Measurements from ENCODE around the gene ARHGAP6.

The ARHGAP6 gene

DNA sequence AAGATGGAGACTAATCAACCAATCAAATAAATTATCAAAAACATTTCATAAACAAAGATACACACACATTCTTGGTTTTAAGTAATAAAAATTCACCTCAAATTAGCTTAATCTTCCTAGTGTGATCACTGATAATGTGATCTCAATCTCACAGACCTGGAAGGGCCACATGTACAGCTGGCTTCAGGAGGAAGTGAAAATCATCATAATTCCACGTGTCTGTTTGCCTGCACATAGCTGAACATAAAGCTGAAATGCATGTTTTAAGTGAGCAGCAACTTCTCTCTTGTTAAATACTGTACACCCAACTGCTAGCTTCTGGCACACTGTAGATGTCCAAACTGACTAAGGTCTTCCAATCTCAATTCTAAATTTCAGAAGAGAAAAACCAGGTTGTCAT is 53.8 kb downstream of the ARHGAP6 start:
- H3K9ac ChIP-seq (ENCODE audit: low read length in 5 of 5): no peak overlapping the region

DNA sequence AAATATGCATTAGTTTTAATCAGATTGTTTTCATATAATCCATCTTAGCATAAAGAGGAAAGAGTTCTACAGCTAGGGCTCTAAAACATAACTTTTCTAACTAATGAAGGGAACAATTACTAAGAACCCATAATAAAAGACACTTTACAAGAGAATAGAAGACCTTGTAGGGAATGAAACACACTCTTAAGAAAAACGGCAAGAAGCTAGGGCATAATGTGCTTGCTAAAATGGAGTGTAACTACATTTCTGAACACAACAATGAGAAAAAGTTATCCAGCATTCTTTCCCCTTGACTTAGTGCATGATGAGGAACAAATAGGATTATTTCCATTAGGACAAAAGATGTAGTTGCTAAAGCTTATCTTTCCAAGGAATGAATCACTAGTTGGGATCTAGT is 54.6 kb downstream of the ARHGAP6 start:
- no peaks in the 10 kb centered on the region for H3K9me3 ChIP-seq (ENCODE audit: control insufficient read depth in 5 of 5, low read length in 5 of 5)
- peaks cover 0 to 5% (median 3%) of the 10 kb centered on the region in 5 donors for H3K27me3 ChIP-seq (ENCODE audit: control insufficient read depth in 5 of 5, insufficient read depth in 4 of 5, low read length in 5 of 5)
- H3K9ac ChIP-seq (ENCODE audit: low read length in 5 of 5): no peak overlapping the region
- H3K36me3 ChIP-seq (ENCODE audit: control insufficient read depth in 5 of 5, insufficient read depth in 5 of 5, low read length in 5 of 5): no peaks in the 10 kb centered on the region
- H3K4me1 ChIP-seq (ENCODE audit: control insufficient read depth in 5 of 5, insufficient read depth in 5 of 5, low read length in 5 of 5): no peaks in the 10 kb centered on the region
- no peak overlapping the region for H3K27ac ChIP-seq (ENCODE audit: low read depth, low read length)
- no peak overlapping the region for H3K4me3 ChIP-seq (ENCODE audit: low read depth in 1 of 5, low read length in 5 of 5)

More for the DNA sequence above, 53.8 kb downstream of the ARHGAP6 start:
- Histone ChIP-seq H3K27ac (ENCODE audit: low read depth, low read length) (no peak overlapping the region), H3K36me3 (ENCODE audit: control insufficient read depth in 5 of 5, insufficient read depth in 5 of 5, low read length in 5 of 5) (no peaks in the 10 kb centered on the region), H3K4me1 (ENCODE audit: control insufficient read depth in 5 of 5, insufficient read depth in 5 of 5, low read length in 5 of 5) (no peaks in the 10 kb centered on the region), H3K4me3 (ENCODE audit: low read depth in 1 of 5, low read length in 5 of 5) (no peak overlapping the region), H3K9me3 (ENCODE audit: control insufficient read depth in 5 of 5, low read length in 5 of 5) (no peaks in the 10 kb centered on the region), H3K27me3 (ENCODE audit: control insufficient read depth in 5 of 5, insufficient read depth in 4 of 5, low read length in 5 of 5) (peaks cover 0 to 5% (median 3%) of the 10 kb centered on the region in 5 donors)

DNA sequence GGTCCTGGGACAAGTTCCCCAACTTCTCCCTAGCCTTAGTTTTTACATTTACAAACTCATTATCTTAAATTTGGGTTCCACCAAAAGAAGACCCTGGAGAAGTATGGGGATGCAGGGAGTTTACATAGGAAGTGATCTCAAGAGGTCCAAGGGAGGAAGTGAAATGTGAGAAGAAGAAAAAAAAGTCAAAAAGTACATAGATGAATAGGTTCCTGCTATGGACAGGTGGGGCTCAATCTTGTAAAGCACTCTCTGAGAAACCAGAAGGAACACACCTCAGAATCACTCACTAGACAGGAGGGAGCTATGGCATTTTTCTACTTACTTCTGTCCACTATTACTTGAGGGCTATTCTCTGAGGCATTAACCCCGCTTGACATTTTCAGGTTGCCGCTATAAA is 56.6 kb downstream of the ARHGAP6 start:
- no peaks in the 10 kb centered on the region for H3K9me3 ChIP-seq (ENCODE audit: control insufficient read depth in 5 of 5, low read length in 5 of 5)
- no peak overlapping the region for H3K4me3 ChIP-seq (ENCODE audit: low read depth in 1 of 5, low read length in 5 of 5)
- H3K9ac ChIP-seq (ENCODE audit: low read length in 5 of 5): no peak overlapping the region
- no peak overlapping the region for H3K27ac ChIP-seq (ENCODE audit: low read depth, low read length)
- H3K4me1 ChIP-seq (ENCODE audit: control insufficient read depth in 5 of 5, insufficient read depth in 5 of 5, low read length in 5 of 5): no peaks in the 10 kb centered on the region
- peaks cover 0 to 5% (median 3%) of the 10 kb centered on the region in 5 donors for H3K27me3 ChIP-seq (ENCODE audit: control insufficient read depth in 5 of 5, insufficient read depth in 4 of 5, low read length in 5 of 5)
- no peaks in the 10 kb centered on the region for H3K36me3 ChIP-seq (ENCODE audit: control insufficient read depth in 5 of 5, insufficient read depth in 5 of 5, low read length in 5 of 5)

DNA sequence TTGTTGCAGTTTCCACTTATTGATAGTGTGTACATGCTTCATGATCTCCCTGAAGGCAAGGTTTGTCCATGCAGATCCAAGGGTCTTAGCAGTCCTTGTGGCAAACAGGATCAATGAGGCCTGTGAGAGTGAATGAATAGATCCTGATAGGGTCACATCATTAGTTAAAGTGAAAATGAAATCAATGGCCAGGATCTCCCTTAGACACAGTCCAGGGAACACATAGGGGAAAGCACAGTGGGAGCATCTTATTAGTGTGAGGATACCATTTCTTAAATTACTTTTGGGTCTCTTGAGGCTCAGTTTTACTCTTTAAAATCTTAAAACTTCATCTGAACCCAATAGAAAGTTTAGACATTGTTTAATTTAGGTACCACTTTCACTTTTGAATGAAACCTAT is 59.3 kb downstream of the ARHGAP6 start:
- H3K9me3 ChIP-seq (ENCODE audit: control insufficient read depth in 5 of 5, low read length in 5 of 5): peaks cover 0 to 4% (median 0%) of the 10 kb centered on the region in 5 donors
- no peaks in the 10 kb centered on the region for H3K36me3 ChIP-seq (ENCODE audit: control insufficient read depth in 5 of 5, insufficient read depth in 5 of 5, low read length in 5 of 5)
- H3K4me1 ChIP-seq (ENCODE audit: control insufficient read depth in 5 of 5, insufficient read depth in 5 of 5, low read length in 5 of 5): no peaks in the 10 kb centered on the region

DNA sequence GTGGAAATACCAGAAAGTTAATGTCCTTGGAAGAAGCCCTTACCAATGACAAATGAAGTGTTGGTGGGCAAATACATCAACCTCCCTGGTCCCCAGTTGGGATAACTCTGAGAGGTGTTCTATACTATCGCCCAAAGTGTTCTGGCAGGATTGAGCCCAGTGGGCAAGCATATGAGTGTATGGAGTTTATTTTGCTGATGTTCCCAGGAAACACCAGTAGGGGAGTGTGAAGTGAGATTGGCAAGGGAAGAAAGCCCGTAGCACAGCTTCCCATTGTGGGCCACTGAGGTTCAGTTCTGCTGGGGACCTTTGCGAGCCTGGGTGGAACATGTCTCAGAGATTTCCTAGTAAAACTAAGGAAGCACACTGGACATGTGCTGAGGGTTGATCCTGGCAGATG is 65.1 kb downstream of the ARHGAP6 start:
- Histone ChIP-seq H3K27ac (ENCODE audit: low read depth, low read length) (no peak overlapping the region), H3K4me1 (ENCODE audit: control insufficient read depth in 5 of 5, insufficient read depth in 5 of 5, low read length in 5 of 5) (no peaks in the 10 kb centered on the region), H3K4me3 (ENCODE audit: low read depth in 1 of 5, low read length in 5 of 5) (no peak overlapping the region), H3K9ac (ENCODE audit: low read length in 5 of 5) (no peak overlapping the region), H3K27me3 (ENCODE audit: control insufficient read depth in 5 of 5, insufficient read depth in 4 of 5, low read length in 5 of 5) (peaks cover 0 to 16% (median 0%) of the 10 kb centered on the region in 5 donors), H3K9me3 (ENCODE audit: control insufficient read depth in 5 of 5, low read length in 5 of 5) (peaks cover 0 to 4% (median 0%) of the 10 kb centered on the region in 5 donors), H3K36me3 (ENCODE audit: control insufficient read depth in 5 of 5, insufficient read depth in 5 of 5, low read length in 5 of 5) (no peaks in the 10 kb centered on the region)

More for the DNA sequence above, 59.3 kb downstream of the ARHGAP6 start:
- no peak overlapping the region for H3K4me3 ChIP-seq (ENCODE audit: low read depth in 1 of 5, low read length in 5 of 5)
- H3K27ac ChIP-seq (ENCODE audit: low read depth, low read length): no peak overlapping the region
- peaks cover 0 to 5% (median 3%) of the 10 kb centered on the region in 5 donors for H3K27me3 ChIP-seq (ENCODE audit: control insufficient read depth in 5 of 5, insufficient read depth in 4 of 5, low read length in 5 of 5)
- no peak overlapping the region for H3K9ac ChIP-seq (ENCODE audit: low read length in 5 of 5)

DNA sequence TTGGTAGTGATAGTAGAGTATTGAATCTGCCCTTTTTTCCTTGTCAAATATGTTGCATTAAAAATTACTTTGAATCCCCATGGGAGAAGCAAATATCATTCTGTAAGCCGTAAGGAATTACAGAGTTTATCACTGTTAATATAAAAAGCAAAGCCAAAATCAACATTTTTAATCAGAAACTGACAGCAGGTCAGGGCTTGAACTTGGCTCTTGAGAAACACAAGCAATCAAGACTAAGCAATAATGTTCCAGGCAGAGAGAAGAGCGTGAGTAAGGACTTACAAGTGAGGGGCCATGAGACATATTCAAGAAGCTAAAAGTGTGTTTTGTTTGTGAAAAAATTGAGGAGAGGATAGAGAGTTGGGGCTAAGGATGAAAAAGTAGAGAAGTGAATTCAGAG is 68.2 kb downstream of the ARHGAP6 start:
- H3K27me3 ChIP-seq (ENCODE audit: control insufficient read depth in 5 of 5, insufficient read depth in 4 of 5, low read length in 5 of 5): peaks cover 0 to 16% (median 0%) of the 10 kb centered on the region in 5 donors

DNA sequence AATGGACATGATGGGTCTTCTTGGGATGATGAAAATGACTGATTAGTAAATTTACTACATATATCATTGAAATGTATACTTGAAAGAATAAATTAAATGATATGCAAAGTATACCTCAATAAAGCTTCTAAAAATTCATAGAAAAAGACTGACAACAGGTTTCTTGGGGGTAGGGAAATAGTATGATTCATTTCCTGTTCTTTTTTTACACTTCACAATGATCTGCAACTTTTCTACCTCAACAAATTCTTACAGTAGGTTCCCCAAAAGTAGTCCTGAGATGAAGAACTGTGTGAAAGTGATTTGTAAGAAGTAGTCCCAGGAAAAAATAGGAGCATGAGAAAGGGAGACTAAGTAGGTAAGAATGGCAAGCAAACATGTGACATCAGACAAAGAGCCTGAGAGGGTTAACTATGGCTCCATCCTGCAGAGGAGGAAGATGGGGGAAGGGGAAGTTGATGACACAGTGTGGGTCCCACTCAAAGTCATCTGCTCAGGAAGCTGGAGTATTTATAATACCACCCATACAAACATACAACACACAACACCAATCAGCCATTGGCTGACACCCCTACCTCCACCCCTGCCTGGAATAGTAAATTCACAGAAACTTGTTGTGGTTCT is 73.9 kb downstream of the ARHGAP6 start:
- H3K4me1 ChIP-seq (ENCODE audit: control insufficient read depth in 5 of 5, insufficient read depth in 5 of 5, low read length in 5 of 5): no peaks in the 10 kb centered on the region
- H3K36me3 ChIP-seq (ENCODE audit: control insufficient read depth in 5 of 5, insufficient read depth in 5 of 5, low read length in 5 of 5): no peaks in the 10 kb centered on the region
- H3K27ac ChIP-seq (ENCODE audit: low read depth, low read length): no peak overlapping the region
- H3K9me3 ChIP-seq (ENCODE audit: control insufficient read depth in 5 of 5, low read length in 5 of 5): no peaks in the 10 kb centered on the region
- peaks cover 0 to 4% (median 0%) of the 10 kb centered on the region in 5 donors for H3K27me3 ChIP-seq (ENCODE audit: control insufficient read depth in 5 of 5, insufficient read depth in 4 of 5, low read length in 5 of 5)
- no peak overlapping the region for H3K9ac ChIP-seq (ENCODE audit: low read length in 5 of 5)
- no peak overlapping the region for H3K4me3 ChIP-seq (ENCODE audit: low read depth in 1 of 5, low read length in 5 of 5)

More for the DNA sequence above, 68.2 kb downstream of the ARHGAP6 start:
- Histone ChIP-seq H3K4me1 (ENCODE audit: control insufficient read depth in 5 of 5, insufficient read depth in 5 of 5, low read length in 5 of 5) (no peaks in the 10 kb centered on the region), H3K27ac (ENCODE audit: low read depth, low read length) (no peak overlapping the region), H3K4me3 (ENCODE audit: low read depth in 1 of 5, low read length in 5 of 5) (no peak overlapping the region), H3K9me3 (ENCODE audit: control insufficient read depth in 5 of 5, low read length in 5 of 5) (peaks cover 0 to 2% (median 0%) of the 10 kb centered on the region in 5 donors), H3K9ac (ENCODE audit: low read length in 5 of 5) (no peak overlapping the region), H3K36me3 (ENCODE audit: control insufficient read depth in 5 of 5, insufficient read depth in 5 of 5, low read length in 5 of 5) (no peaks in the 10 kb centered on the region)

DNA sequence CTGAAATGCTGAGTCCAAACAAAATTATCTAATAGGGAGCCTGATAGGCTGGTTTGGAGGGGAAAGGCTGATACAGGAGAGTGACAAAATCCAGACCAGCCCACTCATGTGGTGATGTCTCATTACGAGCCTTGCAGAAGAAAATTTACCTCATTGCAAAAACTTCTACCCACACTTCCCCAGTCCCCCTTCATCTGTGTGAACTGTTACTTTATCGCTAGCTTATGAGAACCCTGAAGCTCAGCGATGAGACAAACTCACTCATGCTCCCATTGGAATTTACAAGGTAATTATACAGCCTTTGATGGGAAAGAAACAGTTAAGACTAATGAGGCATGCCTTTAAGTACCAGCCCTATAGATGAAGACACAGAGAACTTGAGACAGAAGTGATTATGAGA is 76.1 kb downstream of the ARHGAP6 start:
- Histone ChIP-seq H3K4me1 (ENCODE audit: control insufficient read depth in 5 of 5, insufficient read depth in 5 of 5, low read length in 5 of 5) (no peaks in the 10 kb centered on the region), H3K27ac (ENCODE audit: low read depth, low read length) (no peak overlapping the region), H3K4me3 (ENCODE audit: low read depth in 1 of 5, low read length in 5 of 5) (no peak overlapping the region), H3K36me3 (ENCODE audit: control insufficient read depth in 5 of 5, insufficient read depth in 5 of 5, low read length in 5 of 5) (no peaks in the 10 kb centered on the region), H3K9me3 (ENCODE audit: control insufficient read depth in 5 of 5, low read length in 5 of 5) (no peaks in the 10 kb centered on the region), H3K9ac (ENCODE audit: low read length in 5 of 5) (no peak overlapping the region), H3K27me3 (ENCODE audit: control insufficient read depth in 5 of 5, insufficient read depth in 4 of 5, low read length in 5 of 5) (peaks cover 0 to 4% (median 0%) of the 10 kb centered on the region in 5 donors)

DNA sequence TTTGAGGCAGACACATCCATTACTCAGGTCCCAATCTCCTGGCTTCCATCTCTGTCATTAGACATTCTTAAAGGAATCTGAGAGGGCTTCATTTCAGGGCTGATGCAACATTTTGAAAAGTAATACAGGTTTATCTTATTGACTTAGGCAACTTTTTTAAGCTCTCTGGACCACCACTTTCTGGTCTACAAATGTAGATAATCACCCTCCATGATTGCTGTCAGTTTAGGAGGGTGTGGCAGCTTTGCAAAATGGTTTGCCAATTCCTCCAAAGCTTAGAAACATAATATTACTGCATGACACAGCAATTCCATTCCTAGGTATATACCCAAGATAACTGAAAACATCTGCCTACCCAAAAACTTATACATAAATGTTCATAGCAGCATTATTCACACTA is 77.6 kb downstream of the ARHGAP6 start:
- no peaks in the 10 kb centered on the region for H3K9me3 ChIP-seq (ENCODE audit: control insufficient read depth in 5 of 5, low read length in 5 of 5)
- no peak overlapping the region for H3K9ac ChIP-seq (ENCODE audit: low read length in 5 of 5)
- peaks cover 0 to 4% (median 0%) of the 10 kb centered on the region in 5 donors for H3K27me3 ChIP-seq (ENCODE audit: control insufficient read depth in 5 of 5, insufficient read depth in 4 of 5, low read length in 5 of 5)
- H3K27ac ChIP-seq (ENCODE audit: low read depth, low read length): no peak overlapping the region
- H3K4me3 ChIP-seq (ENCODE audit: low read depth in 1 of 5, low read length in 5 of 5): no peak overlapping the region
- no peaks in the 10 kb centered on the region for H3K4me1 ChIP-seq (ENCODE audit: control insufficient read depth in 5 of 5, insufficient read depth in 5 of 5, low read length in 5 of 5)
- H3K36me3 ChIP-seq (ENCODE audit: control insufficient read depth in 5 of 5, insufficient read depth in 5 of 5, low read length in 5 of 5): no peaks in the 10 kb centered on the region

DNA sequence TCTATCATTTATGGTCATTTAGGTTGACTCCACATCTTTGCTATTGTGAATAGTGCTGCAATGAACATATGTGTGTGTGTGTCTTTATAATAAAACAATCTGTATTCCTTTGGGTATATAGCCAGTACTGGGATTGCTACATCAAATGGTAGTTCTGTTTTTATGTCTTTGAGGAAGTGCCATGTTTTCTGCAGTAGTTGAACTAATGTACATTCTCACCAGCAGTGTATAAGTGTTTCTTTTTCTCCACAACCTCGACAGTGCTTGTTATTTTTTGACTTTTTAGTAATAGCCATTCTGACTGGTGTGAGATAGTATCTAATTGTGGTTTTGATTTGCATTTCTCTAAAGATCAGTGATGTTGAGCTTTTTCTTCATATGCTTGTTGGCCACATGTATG is 80.5 kb downstream of the ARHGAP6 start:
- H3K27ac ChIP-seq (ENCODE audit: low read depth, low read length): no peak overlapping the region
- no peak overlapping the region for H3K4me3 ChIP-seq (ENCODE audit: low read depth in 1 of 5, low read length in 5 of 5)
- H3K27me3 ChIP-seq (ENCODE audit: control insufficient read depth in 5 of 5, insufficient read depth in 4 of 5, low read length in 5 of 5): peaks cover 0 to 4% (median 0%) of the 10 kb centered on the region in 5 donors
- H3K9me3 ChIP-seq (ENCODE audit: control insufficient read depth in 5 of 5, low read length in 5 of 5): no peaks in the 10 kb centered on the region
- no peaks in the 10 kb centered on the region for H3K36me3 ChIP-seq (ENCODE audit: control insufficient read depth in 5 of 5, insufficient read depth in 5 of 5, low read length in 5 of 5)
- no peaks in the 10 kb centered on the region for H3K4me1 ChIP-seq (ENCODE audit: control insufficient read depth in 5 of 5, insufficient read depth in 5 of 5, low read length in 5 of 5)
- no peak overlapping the region for H3K9ac ChIP-seq (ENCODE audit: low read length in 5 of 5)
